HUES64 (cell line): ENCODE measurements around the gene LMAN2L.

Experiments
- H3K27ac ChIP-seq: 2 replicates; pipeline ENCODE4 v1.7.0; 2013; ENCODE audit warnings: low read depth, low read length, inconsistent platforms
- H3K27me3 ChIP-seq: 2 replicates; pipeline ENCODE4 v1.6.1; 2013; ENCODE audit warnings: mild to moderate bottlenecking, low read length; ENCODE audit not compliant: insufficient read depth
- H3K36me3 ChIP-seq: 2 replicates; pipeline ENCODE4 v1.6.1; 2013; ENCODE audit warnings: mild to moderate bottlenecking, low read length; ENCODE audit not compliant: insufficient read depth
- H3K4me1 ChIP-seq: 2 replicates; pipeline ENCODE4 v1.6.1; 2013; ENCODE audit warnings: mild to moderate bottlenecking, low read length, moderate library complexity; ENCODE audit not compliant: insufficient read depth
- H3K4me3 ChIP-seq: 2 replicates; pipeline ENCODE4 v1.5.1; 2013; ENCODE audit warnings: mild to moderate bottlenecking, low read length, moderate library complexity
- H3K9ac ChIP-seq: 2 replicates; pipeline ENCODE4 v1.6.1; 2013; ENCODE audit warnings: mild to moderate bottlenecking, low read depth, low read length
- H3K9me3 ChIP-seq: 2 replicates; pipeline ENCODE4 v1.6.1; 2013; ENCODE audit warnings: low read depth, low read length; ENCODE audit not compliant: insufficient read depth
- WGBS: fragments of 150-250, 120-280 bp; methylation state at CpG from one replicate; pipeline ENCODE4 v1.1.7; 2013; ENCODE audit warnings: missing lambda C conversion rate; 5-methylcytosine and 5-hydroxymethylcytosine counted together

The LMAN2L gene

DNA sequence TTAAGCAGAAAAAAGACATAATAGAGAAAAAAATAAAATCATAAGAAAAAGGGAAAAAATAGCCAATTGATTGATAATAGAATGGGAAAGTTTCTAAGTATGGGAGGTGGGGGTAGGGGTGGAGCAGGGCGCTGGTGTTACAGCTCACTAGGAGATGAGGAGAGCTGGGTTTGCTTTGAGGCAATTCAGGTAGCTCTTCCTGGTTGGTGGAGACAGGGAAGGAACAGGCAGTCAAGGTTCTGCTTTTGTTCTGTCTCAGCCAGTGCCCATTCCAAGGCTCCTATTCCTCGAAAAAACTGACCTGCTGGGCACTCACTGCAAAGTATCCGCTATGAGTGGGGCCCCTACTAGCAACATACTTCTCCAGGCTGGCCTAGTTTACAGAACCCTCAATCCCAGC, 19.1 kb upstream of the LMAN2L start:
- 73% methylated on average over 3 of the region's 3 CpGs for WGBS

GRCh38 chr2:96757477-96757860, 17.6 kb upstream of the LMAN2L start:
- H3K4me3 ChIP-seq: no peak overlapping the region
- no peaks in the 10 kb centered on the region for H3K36me3 ChIP-seq
- no peak overlapping the region for H3K27ac ChIP-seq
- WGBS: 93% methylated on average over 6 of the region's 6 CpGs
- H3K9me3 ChIP-seq: no peaks in the 10 kb centered on the region
- no peak overlapping the region for H3K9ac ChIP-seq
- H3K4me1 ChIP-seq: peaks cover 11% of the 10 kb centered on the region
- no peaks in the 10 kb centered on the region for H3K27me3 ChIP-seq

More for the DNA sequence above, 19.1 kb upstream of the LMAN2L start:
- H3K9ac ChIP-seq: no peak overlapping the region
- H3K4me1 ChIP-seq: peaks cover 22% of the 10 kb centered on the region
- H3K27ac ChIP-seq: no peak overlapping the region
- H3K4me3 ChIP-seq: no peak overlapping the region
- no peaks in the 10 kb centered on the region for H3K36me3 ChIP-seq
- no peaks in the 10 kb centered on the region for H3K27me3 ChIP-seq
- no peaks in the 10 kb centered on the region for H3K9me3 ChIP-seq

DNA sequence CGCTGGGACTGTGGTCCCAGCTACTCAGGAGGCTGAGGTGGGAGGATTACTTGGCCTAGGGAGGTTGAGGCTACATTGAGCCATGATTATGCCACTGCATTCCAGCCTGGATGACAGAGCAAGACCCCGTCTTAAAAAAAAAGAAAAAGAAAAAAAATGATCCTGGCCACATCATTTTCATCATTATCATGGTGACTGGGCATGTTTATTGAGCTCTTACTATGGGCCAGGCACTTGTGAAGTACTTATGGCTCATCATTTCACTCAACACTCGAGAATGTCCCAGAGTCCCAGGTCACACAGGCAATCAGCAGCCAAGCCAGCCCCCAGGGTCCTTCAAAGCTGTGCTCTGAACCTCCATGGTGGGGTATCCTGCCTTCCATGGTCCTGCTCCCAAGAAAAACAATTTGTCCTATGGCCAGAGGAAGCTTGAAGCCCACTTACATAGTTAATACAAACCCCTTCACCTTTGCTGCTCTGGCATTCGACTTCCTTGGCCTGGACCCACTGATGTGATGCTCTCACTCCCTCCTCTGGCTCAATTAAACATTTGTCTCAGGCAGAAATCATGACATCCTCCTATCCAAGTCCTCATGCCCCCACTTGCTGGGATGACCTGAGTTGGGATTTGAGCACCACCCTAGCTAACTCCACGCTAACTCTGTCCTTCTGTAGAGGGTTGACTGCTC, 17.1 kb upstream of the LMAN2L start:
- WGBS: 94% methylated on average over 4 of the region's 5 CpGs
- H3K9ac ChIP-seq: no peak overlapping the region
- H3K27ac ChIP-seq: no peak overlapping the region
- H3K9me3 ChIP-seq: no peaks in the 10 kb centered on the region
- no peaks in the 10 kb centered on the region for H3K36me3 ChIP-seq
- H3K4me1 ChIP-seq: peaks cover 6% of the 10 kb centered on the region; the same call in 1 of the 2 replicates
- H3K27me3 ChIP-seq: no peaks in the 10 kb centered on the region
- H3K4me3 ChIP-seq: no peak overlapping the region

DNA sequence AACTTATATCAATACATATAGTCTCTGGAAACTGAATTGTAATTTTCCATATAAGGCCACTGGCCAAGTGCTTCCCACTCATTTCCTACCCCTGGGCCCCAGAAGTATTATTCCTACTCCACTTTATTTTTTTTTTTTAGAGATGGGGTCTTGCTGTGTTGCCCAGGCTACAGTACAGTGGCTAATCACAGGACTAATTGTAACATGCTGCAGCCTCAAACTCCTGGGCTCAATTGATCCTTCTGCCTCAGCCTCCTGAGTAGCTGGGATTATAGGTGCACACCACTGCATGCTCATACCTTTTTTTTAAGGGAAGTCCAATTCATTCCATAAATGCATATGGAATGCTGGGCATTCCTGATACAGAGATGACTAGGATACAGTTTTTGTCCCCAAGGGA, 14.5 kb upstream of the LMAN2L start:
- Histone ChIP-seq H3K27ac (no peak overlapping the region), H3K9ac (no peak overlapping the region)

GRCh38 chr2:96753661-96754282, 13.9 kb upstream of the LMAN2L start:
- Histone ChIP-seq H3K9ac (no peak overlapping the region), H3K27me3 (no peaks in the 10 kb centered on the region), H3K36me3 (no peaks in the 10 kb centered on the region), H3K9me3 (no peaks in the 10 kb centered on the region), H3K4me3 (no peak overlapping the region), H3K4me1 (no peaks in the 10 kb centered on the region), H3K27ac (no peak overlapping the region)
- WGBS: 86% methylated on average over 7 of the region's 7 CpGs

More for the DNA sequence above, 14.5 kb upstream of the LMAN2L start:
- Histone ChIP-seq H3K9me3 (no peaks in the 10 kb centered on the region), H3K36me3 (no peaks in the 10 kb centered on the region), H3K4me1 (no peaks in the 10 kb centered on the region), H3K27me3 (no peaks in the 10 kb centered on the region), H3K4me3 (no peak overlapping the region)

GRCh38 chr2:96751800-96752199, 11.9 kb upstream of the LMAN2L start:
- H3K4me1 ChIP-seq: no peaks in the 10 kb centered on the region
- H3K9me3 ChIP-seq: no peaks in the 10 kb centered on the region
- H3K36me3 ChIP-seq: no peaks in the 10 kb centered on the region
- WGBS: 92% methylated on average over 9 of the region's 9 CpGs
- no peaks in the 10 kb centered on the region for H3K27me3 ChIP-seq
- no peak overlapping the region for H3K9ac ChIP-seq
- no peak overlapping the region for H3K4me3 ChIP-seq
- no peak overlapping the region for H3K27ac ChIP-seq

DNA sequence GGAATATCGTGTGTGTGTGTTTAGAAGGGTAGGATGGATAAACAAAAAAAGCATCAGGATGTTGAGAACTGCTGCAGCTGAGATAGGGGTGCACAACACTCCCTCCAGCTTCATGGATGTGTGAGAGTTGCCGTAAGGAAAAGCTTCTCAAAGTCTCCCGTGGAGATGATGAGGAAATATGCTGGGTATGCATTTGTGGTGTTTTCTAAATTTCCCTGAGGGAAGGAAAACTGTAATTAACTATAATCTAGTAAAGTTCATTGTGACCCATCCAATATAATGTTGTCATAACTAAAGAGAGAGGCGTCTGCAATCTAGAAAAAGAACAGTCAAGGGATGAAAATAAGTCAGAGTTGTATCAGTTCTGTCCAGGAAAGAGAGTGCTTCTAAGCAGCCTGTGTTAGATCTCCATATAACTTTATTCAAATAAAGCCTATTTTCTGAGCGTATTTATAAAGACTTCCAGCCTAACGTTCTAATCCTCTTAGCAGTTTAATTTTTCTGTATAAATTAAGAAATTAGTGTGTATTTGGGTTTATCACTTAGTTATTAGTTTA, 7.3 kb upstream of the LMAN2L start:
- Histone ChIP-seq H3K9ac (no peak overlapping the region), H3K4me3 (no peak overlapping the region), H3K4me1 (no peaks in the 10 kb centered on the region), H3K27ac (no peak overlapping the region), H3K27me3 (no peaks in the 10 kb centered on the region), H3K36me3 (no peaks in the 10 kb centered on the region), H3K9me3 (no peaks in the 10 kb centered on the region)
- WGBS: 89% methylated on average over 5 of the region's 6 CpGs

- H3K4me3 ChIP-seq: peak overlapping the region; percentile 86
- H3K9me3 ChIP-seq: no peaks in the 10 kb centered on the region
- WGBS: 47% methylated on average over 4 of the region's 4 CpGs
- H3K36me3 ChIP-seq: peaks cover 34% of the 10 kb centered on the region
- H3K4me1 ChIP-seq: no peaks in the 10 kb centered on the region
- H3K27me3 ChIP-seq: no peaks in the 10 kb centered on the region
- H3K9ac ChIP-seq: peak overlapping the region; percentile 76
- no peak overlapping the region for H3K27ac ChIP-seq
These were observed 710 bp downstream of the LMAN2L start for GRCh38 chr2:96739076-96739632.

GRCh38 chr2:96737831-96738230, 2.0 kb downstream of the LMAN2L start:
- WGBS: 93% methylated on average over 2 of the region's 2 CpGs
- no peaks in the 10 kb centered on the region for H3K27me3 ChIP-seq
- no peaks in the 10 kb centered on the region for H3K9me3 ChIP-seq
- H3K4me1 ChIP-seq: no peaks in the 10 kb centered on the region
- peaks cover 47% of the 10 kb centered on the region for H3K36me3 ChIP-seq
- H3K27ac ChIP-seq: no peak overlapping the region
- no peak overlapping the region for H3K9ac ChIP-seq
- H3K4me3 ChIP-seq: no peak overlapping the region

DNA sequence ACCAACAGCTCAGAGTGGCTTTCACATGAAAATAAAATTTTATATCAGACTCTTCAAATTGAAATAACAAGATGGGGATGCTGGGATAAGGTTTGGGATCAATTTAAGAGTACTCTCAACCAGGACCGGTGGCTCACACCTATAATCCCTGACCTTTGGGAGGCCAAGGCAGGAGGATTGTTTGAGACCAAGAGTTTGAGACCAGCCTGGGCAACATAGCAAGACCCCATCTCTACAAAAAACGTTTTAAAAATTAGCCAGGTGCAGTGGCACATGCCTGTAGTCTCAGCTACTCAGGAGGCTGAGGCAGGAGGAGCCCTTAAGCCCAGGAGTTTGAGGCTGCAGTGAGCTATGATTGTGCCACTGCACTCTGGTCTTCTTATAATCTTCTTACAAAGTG, 2.6 kb downstream of the LMAN2L start:
- Histone ChIP-seq H3K27me3 (no peaks in the 10 kb centered on the region), H3K9me3 (no peaks in the 10 kb centered on the region), H3K27ac (no peak overlapping the region), H3K4me3 (no peak overlapping the region), H3K4me1 (no peaks in the 10 kb centered on the region), H3K36me3 (peaks cover 51% of the 10 kb centered on the region), H3K9ac (no peak overlapping the region)
- WGBS: 93% methylated on average over 2 of the region's 2 CpGs

DNA sequence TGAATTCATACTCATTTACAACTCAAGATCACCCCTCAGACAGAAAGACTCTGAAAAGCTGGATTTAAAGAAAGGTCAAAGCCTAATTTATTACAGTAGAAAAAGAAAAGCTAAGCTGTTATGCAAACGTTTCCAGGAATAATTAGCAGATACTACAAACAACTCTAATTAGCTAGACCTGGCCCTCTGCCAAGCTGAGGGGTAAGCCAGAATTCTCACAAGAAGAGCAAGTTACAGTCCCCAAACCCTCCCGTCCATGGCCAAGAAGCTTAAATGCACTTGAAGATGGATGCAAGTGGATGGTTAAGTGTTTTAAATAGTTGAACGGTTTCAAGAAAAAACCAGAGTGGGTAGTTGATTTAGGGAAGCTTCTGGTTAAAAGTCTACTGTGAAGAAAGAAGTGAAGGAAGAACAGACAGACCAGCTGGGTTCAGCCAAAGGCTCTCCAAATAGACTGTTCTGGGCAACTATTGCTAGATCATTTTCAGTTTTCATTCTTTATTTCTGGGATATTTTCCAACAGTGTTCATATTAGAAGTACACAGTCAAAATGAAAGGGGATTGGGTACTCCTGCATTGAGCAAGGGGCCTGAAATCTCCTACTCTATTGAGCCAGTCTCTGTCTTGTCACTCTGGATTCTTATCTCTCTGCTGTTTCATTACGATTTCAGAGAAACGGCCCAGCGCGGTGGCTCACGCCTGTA, 4.8 kb downstream of the LMAN2L start:
- Histone ChIP-seq H3K36me3 (peaks cover 72% of the 10 kb centered on the region), H3K9me3 (no peaks in the 10 kb centered on the region), H3K9ac (no peak overlapping the region), H3K27ac (no peak overlapping the region), H3K4me3 (no peak overlapping the region), H3K27me3 (no peaks in the 10 kb centered on the region), H3K4me1 (no peaks in the 10 kb centered on the region)
- 95% methylated on average over 8 of the region's 8 CpGs for WGBS
